Endothelial cell of umbilical vein (primary cell): Measurements from ENCODE around the gene DCLK3.

ENCODE experiments used
- EZH2 ChIP-seq: IDR thresholded peaks from 2 replicates; pipeline ENCODE4 v1.6.1; 2012; ENCODE audit warnings: borderline replicate concordance, low read depth, mild to moderate bottlenecking, moderate library complexity, low read length, inconsistent platforms; ENCODE audit not compliant: severe bottlenecking
- JUN ChIP-seq: IDR thresholded peaks from 2 replicates; pipeline ENCODE4 v1.6.1; 2011; ENCODE audit warnings: borderline replicate concordance, low read depth; ENCODE audit not compliant: insufficient read length, insufficient read depth

DNA sequence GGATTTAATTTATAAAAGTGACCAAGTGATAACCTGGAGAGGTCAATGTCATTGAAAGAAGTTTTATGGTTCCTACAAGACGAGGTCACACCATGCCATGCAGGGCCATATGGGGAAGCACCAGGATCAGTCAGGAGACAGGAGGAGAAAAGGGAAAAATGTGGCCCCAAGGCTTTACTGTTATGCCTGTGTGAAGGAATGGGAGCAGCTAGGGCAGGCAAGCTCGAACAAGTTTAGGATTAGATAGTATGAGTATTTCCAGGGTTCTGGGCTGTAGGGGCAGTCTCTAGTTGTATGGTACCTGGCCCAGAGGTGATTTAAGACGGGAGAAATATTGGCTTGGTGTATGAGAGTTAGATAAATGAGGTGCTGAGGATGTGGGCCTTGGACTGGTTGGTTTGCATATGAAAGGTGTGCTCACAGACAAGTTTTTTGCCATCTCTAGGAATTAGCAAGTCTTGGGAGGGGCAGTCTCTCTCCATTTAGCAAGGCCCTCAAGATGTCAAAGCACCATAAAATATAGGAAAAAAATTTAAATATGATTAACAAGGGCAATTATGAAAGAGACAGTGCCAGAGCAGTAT, 36.3 kb upstream of the DCLK3 start:
- TF ChIP-seq EZH2 = no peak
- TF ChIP-seq JUN = no peak
